UCSD-AML1 (cell line): Measurements from ENCODE around the gene IQCK.
A peak's percentile ranks its signal among the peaks of the same experiment; 100 is the strongest.

Experiments
- DNase-seq: peaks from one replicate; lab custom pipeline; 2025; ENCODE audit not compliant: unreplicated experiment; lab: John Stamatoyannopoulos, UW

Gene IQCK

GRCh38 chr16:19879241-19879792 is 161.2 kb downstream of the IQCK start:
- DNase-seq: no peak

GRCh38 chr16:19881028-19881427 is 163.0 kb downstream of the IQCK start:
- DNase-seq: no peak

- DNase-seq: no peak
Observed at GRCh38 chr16:19881783-19882182, 163.7 kb downstream of the IQCK start.

- DNase-seq: no peak
Observed at GRCh38 chr16:19882186-19882585, 164.1 kb downstream of the IQCK start.

GRCh38 chr16:19882646-19883045 is 164.6 kb downstream of the IQCK start:
- DNase-seq: no peak

- DNase-seq: no peak
Observed at GRCh38 chr16:19883296-19883965, 165.4 kb downstream of the IQCK start.

- DNase-seq: no peak
Observed at GRCh38 chr16:19883966-19884485, 166.0 kb downstream of the IQCK start.

GRCh38 chr16:19884611-19885450 is 166.8 kb downstream of the IQCK start, which contains the start of gene GPRC5B:
GPRC5B (minus strand) TSS chr16:19884848; CDS start chr16:19872845, 12,003 bp downstream.
- DNase-seq: peak; percentile 43

- DNase-seq: no peak
Observed at GRCh38 chr16:19885451-19886072, 167.5 kb downstream of the IQCK start.

GRCh38 chr16:19886073-19886941 is 168.2 kb downstream of the IQCK start:
- DNase-seq: peak; percentile 78

- DNase-seq: no peak
Observed at GRCh38 chr16:19888834-19889233, 170.8 kb downstream of the IQCK start.

- DNase-seq: no peak
Observed at GRCh38 chr16:19890901-19891300, 172.8 kb downstream of the IQCK start.

GRCh38 chr16:19892902-19893301 is 174.8 kb downstream of the IQCK start:
- DNase-seq: no peak

- DNase-seq: no peak
Observed at GRCh38 chr16:19894586-19894985, 176.5 kb downstream of the IQCK start.

GRCh38 chr16:19896951-19897350 is 178.9 kb downstream of the IQCK start:
- no peak for DNase-seq

GRCh38 chr16:19898166-19898565 is 180.1 kb downstream of the IQCK start:
- DNase-seq: no peak

- DNase-seq: no peak
Observed at GRCh38 chr16:19898924-19899604, 181.0 kb downstream of the IQCK start.

GRCh38 chr16:19899605-19899955 is 181.5 kb downstream of the IQCK start:
- DNase-seq: no peak

GRCh38 chr16:19901164-19901563 is 183.1 kb downstream of the IQCK start:
- DNase-seq: no peak
